IMR-90 (cell line): ENCODE data around the gene FCRL2. TPM values are rescaled to one million over a fixed set of nuclear protein-coding genes. Genes with fewer than 3 reads are reported as not detected.

Source experiments
- ATAC-seq: fragments of 200-7000 bp; cut with Tn5 transposase; 2 replicates; pipeline ENCODE4 v1.9.1; 2020; ENCODE audit warnings: low read depth, mild to moderate bottlenecking, moderate library complexity
- BruUV-seq: library from RNA; stranded (reverse); fragments of 400-500 nt; replicated peaks from 2 replicates; lab custom pipeline; 2021; lab: Mats Ljungman, UMichigan
- CTCF ChIA-PET: fragments of 300-600 bp; formaldehyde crosslinking; extraction: SDS; loops from one replicate; lab custom pipeline; 2021; ENCODE audit warnings: antibody characterized with exemption; lab: Yijun Ruan, JAX
- POLR2A ChIA-PET: fragments of 300-600 bp; sonication (Branson Sonifier 250); formaldehyde crosslinking; loops from one replicate; lab custom pipeline; 2022; ENCODE audit warnings: antibody characterized with exemption; ENCODE audit not compliant: unreplicated experiment; lab: Charles Lee
- DNase-seq: peaks from one replicate; pipeline ENCODE4 v3.0.0; 2013
- H2AFZ ChIP-seq: replicated peaks from 2 replicates; pipeline ENCODE3; 2013; ENCODE audit warnings: low read length, mild to moderate bottlenecking; ENCODE audit not compliant: poor library complexity
- H2AK5ac ChIP-seq: 2 replicates; pipeline ENCODE4 v1.6.1; 2013; ENCODE audit warnings: low read depth, low read length, inconsistent platforms
- H2AK9ac ChIP-seq: replicated peaks from 2 replicates; pipeline ENCODE3; 2013; ENCODE audit warnings: mild to moderate bottlenecking, low read depth, low read length, moderate library complexity; ENCODE audit not compliant: poor library complexity
- H2BK120ac ChIP-seq: 2 replicates; pipeline ENCODE4 v1.6.1; 2013; ENCODE audit warnings: low read depth, low read length, inconsistent platforms
- H2BK15ac ChIP-seq: 3 replicates; pipeline ENCODE4 v1.6.1; 2013; ENCODE audit warnings: low read depth, low read length, inconsistent platforms
- H2BK20ac ChIP-seq: 2 replicates; pipeline ENCODE4 v1.6.1; 2013; ENCODE audit warnings: low read depth, mild to moderate bottlenecking, inconsistent platforms, low read length, moderate library complexity
- H2BK5ac ChIP-seq: 2 replicates; pipeline ENCODE4 v1.6.1; 2013; ENCODE audit warnings: mild to moderate bottlenecking, low read depth, low read length, inconsistent platforms; ENCODE audit not compliant: poor library complexity, severe bottlenecking
- H3K14ac ChIP-seq: replicated peaks from 2 replicates; pipeline ENCODE4 v1.6.1; 2013; ENCODE audit warnings: low read depth, low read length, inconsistent platforms
- H3K18ac ChIP-seq: 2 replicates; pipeline ENCODE4 v1.6.1; 2013; ENCODE audit warnings: low read depth, low read length, control low read depth
- H3K23ac ChIP-seq: 2 replicates; pipeline ENCODE4 v1.6.1; 2013; ENCODE audit warnings: low read depth, low read length, inconsistent platforms
- H3K27ac ChIP-seq: 2 replicates; pipeline ENCODE4 v1.5.1; 2013; ENCODE audit warnings: mild to moderate bottlenecking, control low read depth, low read length; ENCODE audit not compliant: insufficient read depth
- H3K27me3 ChIP-seq: 2 replicates; pipeline ENCODE4 v1.6.1; 2013; ENCODE audit warnings: low read length; ENCODE audit not compliant: control insufficient read depth, insufficient read depth
- H3K36me3 ChIP-seq: 2 replicates; pipeline ENCODE4 v1.6.1; 2013; ENCODE audit warnings: low read length, mixed read lengths; ENCODE audit not compliant: control insufficient read depth, insufficient read depth
- H3K4ac ChIP-seq: 2 replicates; pipeline ENCODE4 v1.6.1; 2013; ENCODE audit warnings: low read depth, low read length, inconsistent platforms
- H3K4me1 ChIP-seq: 2 replicates; pipeline ENCODE4 v1.6.1; 2013; ENCODE audit warnings: low read length, mixed read lengths; ENCODE audit not compliant: control insufficient read depth, insufficient read depth
- H3K4me2 ChIP-seq: 2 replicates; pipeline ENCODE4 v1.6.1; 2013; ENCODE audit warnings: low read depth, mild to moderate bottlenecking, control low read depth, low read length, moderate library complexity
- H3K4me3 ChIP-seq: 2 replicates; pipeline ENCODE4 v1.5.1; 2013; ENCODE audit warnings: low read depth, mild to moderate bottlenecking, control low read depth, low read length, moderate library complexity; ENCODE audit not compliant: insufficient read depth
- H3K56ac ChIP-seq: 2 replicates; pipeline ENCODE4 v1.6.1; 2013; ENCODE audit warnings: low read length, inconsistent platforms; ENCODE audit not compliant: insufficient read depth; ENCODE audit errors: extremely low read depth
- H3K79me1 ChIP-seq, 2 experiments: 2 replicates each; pipeline ENCODE4 v1.6.1; 2013; ENCODE audit warnings: low read length in 2 of 2, inconsistent platforms in 1 of 2, low read depth in 1 of 2
- H3K9ac ChIP-seq: 2 replicates; pipeline ENCODE4 v1.6.1; 2013; ENCODE audit warnings: low read depth, low read length, control low read depth
- H3K9me1 ChIP-seq: 2 replicates; pipeline ENCODE4 v1.6.1; 2013; ENCODE audit warnings: low read length, inconsistent platforms; ENCODE audit not compliant: insufficient read depth
- H3K9me3 ChIP-seq: 2 replicates; pipeline ENCODE4 v1.6.1; 2013; ENCODE audit warnings: low read length; ENCODE audit not compliant: control insufficient read depth, insufficient read depth
- H4K20me1 ChIP-seq: 2 replicates; pipeline ENCODE4 v1.6.1; 2013; ENCODE audit warnings: low read length, inconsistent platforms; ENCODE audit not compliant: insufficient read depth
- H4K5ac ChIP-seq: 2 replicates; pipeline ENCODE4 v1.6.1; 2013; ENCODE audit warnings: mild to moderate bottlenecking, low read depth, low read length, control low read depth
- H4K8ac ChIP-seq, 2 experiments: 2 replicates each; pipeline ENCODE4 v1.6.1; 2013; ENCODE audit warnings: low read depth in 2 of 2, low read length in 2 of 2, control low read depth in 1 of 2, inconsistent platforms in 1 of 2
- H4K91ac ChIP-seq: 2 replicates; pipeline ENCODE4 v1.6.1; 2013; ENCODE audit warnings: low read depth, low read length, inconsistent platforms; ENCODE audit not compliant: insufficient read depth
- MAFK ChIP-seq: IDR thresholded peaks from 2 replicates; pipeline ENCODE4 v1.6.1; 2012; ENCODE audit warnings: low read depth, low read length, improper control_type of control experiment
- MXI1 ChIP-seq: IDR thresholded peaks from 2 replicates; pipeline ENCODE4 v1.6.1; 2012; ENCODE audit warnings: low read depth, mild to moderate bottlenecking, low read length, moderate library complexity, borderline replicate concordance
- POLR2A ChIP-seq: IDR thresholded peaks from 2 replicates; pipeline ENCODE4 v1.6.1; 2012; ENCODE audit warnings: mild to moderate bottlenecking, low read depth, low read length
- WGBS, 2 experiments: methylation state at CpG; one replicate each; pipeline versions ENCODE4 v1.1.5 to v1.1.7; 2013; ENCODE audit warnings: missing lambda C conversion rate in 2 of 2; ENCODE audit not compliant: insufficient read length in 1 of 2; ENCODE audit errors: extremely low coverage in 2 of 2; 5-methylcytosine and 5-hydroxymethylcytosine counted together
- dilution Hi-C: fragments of 300-500 bp; cut with HindIII; formaldehyde crosslinking; loops from one replicate; pipeline ENCODE4 v1.14.3; 2018; ENCODE audit warnings: low sequenced_read_pairs; ENCODE audit not compliant: unreplicated experiment
- in situ Hi-C: fragments of 300-500 bp; cut with MboI; formaldehyde crosslinking; loops from 3 replicates; pipeline ENCODE4 v1.14.3; 2019; ENCODE audit warnings: low sequenced_read_pairs, inconsistent platforms, mixed read lengths
- intact Hi-C: fragments of 100-400 bp; cut with micrococcal nuclease; formaldehyde crosslinking; loops from 2 replicates; pipeline ENCODE4 v1.10.0; 2022
- polyA plus RNA-seq, 3 experiments: library from polyadenylated mRNA; depleted of rRNA; stranded (reverse); fragments of >200 nt; gene quantifications; 2 replicates each; pipeline ENCODE4 v1.2.3, GENCODE V29; 2012; ENCODE audit warnings: low replicate concordance in 1 of 3
- total RNA-seq: library from RNA; depleted of rRNA; stranded (reverse); fragments of >200 nt; gene quantifications from 2 replicates; pipeline ENCODE4 v1.2.3, GENCODE V29; 2012

FCRL2 gene
- total and polyA plus RNA-seq, 2 of the 4 experiments (the other 2 are of a cell fraction), result not detected

DNA sequence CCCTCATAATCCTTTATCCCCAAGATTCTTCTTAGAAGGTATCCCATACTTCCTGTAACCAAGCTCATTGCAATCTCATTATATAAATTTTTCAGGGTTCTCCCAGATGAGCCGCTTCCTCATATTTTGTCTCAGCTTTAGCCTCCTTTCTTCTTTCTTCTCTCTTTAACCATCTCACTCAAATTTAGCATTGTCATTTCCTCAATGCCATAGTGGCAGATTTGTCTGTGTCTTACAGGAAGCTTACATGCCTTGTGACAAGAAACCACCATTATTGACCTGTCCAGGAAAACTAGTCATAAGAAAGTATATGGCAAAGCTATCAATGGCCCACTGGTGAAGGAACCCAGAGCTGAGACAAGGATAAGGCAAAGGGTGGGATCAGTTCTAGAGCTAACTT, 6.0 kb upstream of the FCRL2 start:
- BruUV-seq, result no TSS peak
- CTCF ChIA-PET, result interaction anchor here (1.0 kb wide), 1 partner anchor 12 kb away, joined by 3 read pairs; no protein-coding TSS in a partner anchor
- 75% methylated on average over 1 of the region's 1 CpG; no CpG with 5 or more reads in 1 of the 2 experiments for WGBS, 2 experiments

More for the DNA sequence above, 6.0 kb upstream of the FCRL2 start:
- DNase-seq, result no peak
- Histone ChIP-seq H4K20me1 (no peaks in the 10 kb centered on the region), H3K27ac (no peak overlapping the region), H2BK20ac (no peak overlapping the region), H3K4me2 (no peak overlapping the region), H4K8ac (no peak overlapping the region), H4K91ac (no peak overlapping the region), H3K79me1 (no peaks in the 10 kb centered on the region), H3K4me3 (no peak overlapping the region), H3K9ac (no peak overlapping the region), H4K5ac (no peak overlapping the region), H3K27me3 (no peaks in the 10 kb centered on the region), H2BK5ac (no peak overlapping the region), H2AK5ac (no peak overlapping the region), H3K18ac (no peak overlapping the region), H3K14ac (no peak overlapping the region), H3K23ac (no peak overlapping the region), H2AK9ac (no peak overlapping the region), H3K4ac (no peak overlapping the region), H2BK15ac (no peak overlapping the region), H3K36me3 (no peaks in the 10 kb centered on the region), H3K9me1 (no peaks in the 10 kb centered on the region), H2AFZ (no peak overlapping the region), H3K4me1 (no peaks in the 10 kb centered on the region), H3K56ac (no peak overlapping the region), H3K9me3 (no peaks in the 10 kb centered on the region), H2BK120ac (no peak overlapping the region)
- no peak for TF ChIP-seq POLR2A
- TF ChIP-seq MXI1, result no peak
- no peak for TF ChIP-seq MAFK
- POLR2A ChIA-PET, result no interaction called here
- in situ Hi-C loops, result no loop called here
- dilution Hi-C loops, result no loop called here
- ATAC-seq, result no peak
- intact Hi-C loops, result no loop called here
